Globus pallidus (tissue), 1 donor: ENCODE measurements around the gene NPLOC4.

Experiments used
- DNase-seq: peaks from one replicate; pipeline ENCODE4 v3.0.0-alpha.2; 2015; ENCODE audit warnings: low spot score

Gene NPLOC4

GRCh38 chr17:81583589-81584342 lies 53.1 kb downstream of the NPLOC4 start:
- no peak for DNase-seq

- DNase-seq, result no peak
Observed at GRCh38 chr17:81582749-81583148, 54.2 kb downstream of the NPLOC4 start.

GRCh38 chr17:81582341-81582740 lies 54.6 kb downstream of the NPLOC4 start:
- no peak for DNase-seq

- DNase-seq, result no peak
Observed at GRCh38 chr17:81581758-81582157, 55.2 kb downstream of the NPLOC4 start.

- no peak for DNase-seq
Observed at GRCh38 chr17:81580481-81580880, 56.4 kb downstream of the NPLOC4 start.

DNA sequence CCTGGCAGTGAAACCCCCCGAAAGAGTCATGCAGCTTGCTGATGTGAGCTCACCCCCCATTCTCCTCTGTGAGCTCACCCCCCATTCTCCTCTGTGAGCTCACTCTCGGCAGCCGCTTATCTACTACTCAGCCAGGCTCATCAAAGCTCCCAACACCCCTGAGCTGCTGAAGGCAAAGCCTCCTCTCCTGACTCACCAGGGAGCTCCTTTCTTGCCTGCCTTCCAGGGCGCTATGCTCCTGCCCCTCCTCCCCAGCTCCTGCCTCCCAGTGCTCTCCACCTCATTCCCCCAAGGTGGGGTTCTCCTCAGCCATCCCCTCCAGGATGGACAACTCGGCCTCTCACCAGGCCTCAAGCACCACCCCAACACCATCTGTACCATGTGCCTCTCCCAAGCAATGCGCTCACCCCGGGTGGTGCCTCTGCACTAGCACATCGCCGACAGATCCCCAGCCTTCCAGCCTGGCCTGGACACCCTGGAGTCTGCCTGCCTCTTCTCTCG lies 57.0 kb downstream of the NPLOC4 start:
- DNase-seq, result no peak

DNA sequence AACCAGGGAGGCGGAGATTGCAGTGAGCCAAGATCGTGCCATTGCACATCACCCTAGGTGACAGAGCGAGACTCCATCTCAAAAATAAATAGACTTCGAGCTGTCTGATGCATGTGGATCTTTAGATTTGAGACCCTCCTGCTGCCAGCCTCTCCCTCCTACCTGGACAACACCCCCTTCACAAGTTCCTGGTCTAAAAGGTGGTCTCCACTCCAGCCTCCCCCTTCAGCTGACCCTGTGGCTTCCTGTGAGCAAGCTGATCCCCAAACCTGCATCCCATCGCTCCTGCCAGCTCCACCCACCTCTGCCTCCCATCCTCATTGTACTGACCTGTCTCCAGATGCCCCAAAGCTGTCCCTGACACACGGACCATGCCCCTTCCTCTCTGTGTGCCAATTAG lies 57.6 kb downstream of the NPLOC4 start:
- DNase-seq, result no peak

GRCh38 chr17:81578561-81579225 lies 58.2 kb downstream of the NPLOC4 start:
- no peak for DNase-seq

DNA sequence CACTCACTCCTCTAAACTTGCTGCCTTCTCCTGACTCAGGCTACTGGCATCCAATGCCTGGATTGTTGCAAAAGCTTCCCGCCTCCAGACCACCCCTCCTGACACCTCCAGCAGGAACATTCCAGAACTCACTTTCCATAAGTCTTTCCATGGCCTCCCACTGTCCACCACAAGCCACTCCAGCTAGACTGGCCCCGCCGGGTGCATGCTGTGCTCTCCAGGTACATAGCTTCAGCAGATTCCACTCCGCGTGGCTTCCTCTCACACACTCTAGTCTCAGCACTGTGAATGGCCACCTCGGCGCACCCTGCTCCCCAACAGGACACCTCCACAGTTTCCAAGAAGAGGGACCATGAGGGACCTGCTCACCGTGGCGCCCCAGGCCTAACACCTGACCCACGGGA lies 58.9 kb downstream of the NPLOC4 start:
- no peak for DNase-seq

- no peak for DNase-seq
Observed at GRCh38 chr17:81577278-81578000, 59.5 kb downstream of the NPLOC4 start.

DNA sequence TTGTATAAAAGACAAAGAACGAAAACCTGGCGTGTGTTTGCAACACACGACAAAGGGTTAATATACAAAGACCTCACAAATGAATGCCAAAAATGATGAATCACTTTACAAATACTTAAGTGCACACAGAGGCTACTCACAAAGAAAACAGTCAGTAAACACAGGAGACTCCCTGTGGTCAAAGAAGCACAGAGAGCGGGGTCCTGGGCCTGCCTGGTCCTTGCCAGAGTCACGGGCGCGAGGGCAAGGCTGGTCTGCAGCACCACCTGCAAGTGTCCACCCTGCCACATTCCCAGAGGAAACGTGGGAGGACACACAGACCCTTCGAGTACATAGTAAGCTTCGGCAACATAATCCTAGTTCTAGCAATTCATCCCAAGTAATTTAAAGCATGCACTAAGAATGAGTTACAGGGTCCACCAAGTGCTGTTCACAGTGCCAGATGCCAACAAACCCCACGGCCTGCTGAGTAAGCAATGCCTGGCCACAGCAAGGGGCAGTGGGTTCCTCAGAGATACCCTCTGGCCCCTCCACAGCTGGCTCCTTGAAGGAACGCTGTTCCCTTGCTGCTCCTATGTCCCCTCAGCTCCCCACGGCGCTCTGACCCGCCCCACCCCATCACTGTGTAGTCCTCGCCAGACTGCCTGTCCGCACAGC lies 60.2 kb downstream of the NPLOC4 start:
- DNase-seq, result no peak

DNA sequence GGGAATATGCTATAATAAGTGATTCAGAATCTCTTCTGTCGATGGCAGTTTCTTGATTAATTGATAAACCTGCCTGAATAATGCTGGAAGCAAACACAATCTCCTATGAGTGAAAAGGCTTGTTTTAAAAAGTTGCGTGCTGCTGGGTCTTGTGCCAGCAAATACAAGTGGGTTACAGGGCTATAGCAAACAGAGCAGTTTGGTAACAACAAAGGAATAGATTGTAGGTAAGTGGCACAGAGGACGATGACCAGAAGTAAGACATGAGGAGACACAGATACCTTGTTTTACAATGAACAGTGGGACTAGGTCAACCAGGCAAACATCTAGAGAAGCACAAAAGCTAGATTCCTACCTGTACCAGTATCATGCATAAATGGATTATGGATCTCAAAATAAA lies 61.1 kb downstream of the NPLOC4 start:
- DNase-seq, result no peak

- no peak for DNase-seq
Observed at GRCh38 chr17:81574643-81574956, 62.3 kb downstream of the NPLOC4 start.

DNA sequence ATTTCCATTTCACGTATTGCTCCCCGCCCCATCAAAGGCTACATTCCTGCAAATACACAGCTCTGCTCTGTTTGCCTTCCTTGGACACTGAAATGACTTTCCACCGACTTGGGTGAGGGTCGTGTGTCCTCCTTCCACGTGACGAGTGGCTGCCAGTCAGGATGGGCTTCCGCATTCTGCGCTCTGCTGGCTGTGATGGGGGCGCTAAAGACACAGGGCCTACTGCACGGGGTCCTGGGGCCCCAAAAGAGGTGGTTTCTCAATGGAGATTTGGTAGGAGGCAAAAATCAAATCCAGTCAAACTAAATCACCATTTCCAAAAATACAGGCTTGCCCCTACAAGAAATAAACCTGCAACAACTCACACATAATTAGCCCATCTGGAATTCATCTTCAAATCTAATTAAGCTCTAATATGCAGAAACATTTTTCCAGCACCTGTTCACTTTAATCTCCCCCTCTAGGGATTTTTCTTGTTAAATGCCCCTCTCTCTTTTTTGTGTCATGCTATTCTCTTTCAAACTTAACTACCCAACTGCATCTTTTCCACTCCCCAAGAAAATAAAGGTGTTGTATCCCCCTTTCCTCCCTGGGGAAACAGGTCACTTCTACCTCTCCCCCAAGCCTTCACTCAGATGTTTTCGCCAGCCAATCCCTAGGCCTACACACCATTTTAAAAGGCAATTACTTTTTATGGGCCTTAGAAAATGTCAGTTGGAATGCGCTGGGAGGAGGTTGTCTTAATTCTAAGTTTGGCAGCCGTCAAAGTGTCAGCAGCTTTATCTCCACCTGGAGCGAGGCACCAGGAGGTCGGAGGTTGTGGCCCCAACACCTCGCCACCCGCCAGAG lies 62.9 kb downstream of the NPLOC4 start:
- DNase-seq, result no peak

GRCh38 chr17:81572563-81573168 lies 64.2 kb downstream of the NPLOC4 start:
- DNase-seq, result no peak

GRCh38 chr17:81570964-81571363 lies 65.9 kb downstream of the NPLOC4 start:
- no peak for DNase-seq

DNA sequence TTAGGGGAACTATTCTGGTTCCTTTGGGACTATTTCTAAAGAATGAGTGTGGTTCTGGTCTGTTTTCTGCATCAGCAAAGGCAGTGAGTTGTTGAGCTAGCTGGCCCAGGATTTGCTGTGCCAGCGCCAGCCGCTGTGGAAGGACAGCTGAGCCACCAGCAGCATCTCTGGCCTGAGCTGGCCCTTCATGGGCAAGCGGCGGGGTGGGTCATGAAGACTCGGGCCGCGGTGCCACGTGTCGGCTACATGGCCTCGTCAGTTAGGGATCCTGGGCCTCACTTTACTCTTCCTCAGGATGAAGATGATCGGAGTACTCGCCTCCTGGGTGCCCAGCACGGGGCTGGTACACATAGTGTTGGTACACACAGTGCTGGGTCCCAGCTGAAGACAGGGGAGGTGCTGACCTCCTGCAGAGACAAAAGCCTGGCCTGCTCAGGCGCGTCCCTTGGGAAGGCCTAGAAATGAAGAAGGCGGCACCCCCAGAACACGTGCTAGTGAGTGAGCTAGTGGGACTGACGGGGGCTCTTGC lies 66.9 kb downstream of the NPLOC4 start:
- DNase-seq, result no peak

DNA sequence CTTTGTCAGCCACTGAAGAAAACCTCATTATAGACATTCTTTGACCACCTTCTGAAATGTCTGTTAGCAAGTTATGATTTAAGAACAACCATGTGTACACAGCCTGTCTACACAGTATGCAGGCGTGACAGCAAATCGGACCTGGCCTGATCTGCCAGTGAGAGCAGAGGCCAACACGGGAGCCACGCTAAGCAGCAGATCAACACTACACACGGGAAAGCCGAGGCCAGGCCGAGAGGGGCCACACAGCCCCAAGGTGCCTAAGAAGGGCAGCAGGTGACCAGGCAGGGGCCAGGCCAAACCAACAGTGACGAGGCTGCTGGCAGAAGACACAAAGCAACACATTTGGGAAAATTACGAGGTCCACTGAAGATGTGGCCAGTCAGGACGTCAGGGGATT lies 68.5 kb downstream of the NPLOC4 start:
- DNase-seq, result no peak

GRCh38 chr17:81567191-81567590 lies 69.7 kb downstream of the NPLOC4 start:
- DNase-seq, result no peak

GRCh38 chr17:81566461-81567126 lies 70.3 kb downstream of the NPLOC4 start:
- DNase-seq, result peak; percentile 36
